ENCODE data around the gene ROR1. TPM values are rescaled to one million over a fixed set of nuclear protein-coding genes. Genes with fewer than 3 reads are reported as not detected.

ROR1 gene
- total and polyA plus RNA-seq, 2 of the 13 experiments (the other 11 are each of a cell fraction or from before 2014, with no cell fraction given) = 0.58 to 2.3 TPM

GRCh38 chr1:63746129-63746864 lies 27.5 kb upstream of the ROR1 start:
- POLR2A ChIA-PET = no interaction called here
- no peak for FAIRE-seq
- no peaks in the 10 kb centered on the region; a peak in 2 of 5 replicates for H3K27me3 ChIP-seq (ENCODE audit: control insufficient read depth in 1 of 2, insufficient read depth in 2 of 2, low read length in 2 of 2)
- H3K4me3 ChIP-seq (replicated peaks in 1 of 3; ENCODE audit: insufficient read depth in 1 of 3, low read depth in 2 of 3, low read length in 3 of 3) = peak overlapping the region in 1 of 3 experiments; percentile 44; a peak in 2 of 6 replicates
- H3K9ac ChIP-seq (ENCODE audit: insufficient read depth, low read depth, low read length) = peak overlapping the region; percentile 37; the same call in 1 of the 2 replicates
- BruUV-seq (replicated peaks) = no TSS peak
- WGBS (ENCODE audit: low lambda C conversion rate) = 5% methylated on average over 10 of the region's 12 CpGs
- in situ Hi-C loops (cut with HindIII; ENCODE audit: extremely low pct_ligation_motif_present, low pct_unique_long_range_greater_than_20kb) = no loop called here
- ATAC-seq = peak; percentile 88
- no peaks in the 10 kb centered on the region for H3K36me3 ChIP-seq (replicated peaks in 1 of 2; ENCODE audit: control insufficient read depth in 1 of 2, insufficient read depth in 2 of 2, low read length in 2 of 2)
- no peaks in the 10 kb centered on the region for H3K9me3 ChIP-seq (ENCODE audit: low read length)
- TF ChIP-seq JARID2 (CRISPR knock-in tag; IDR thresholded peaks at IDR 0.05; ENCODE audit: insufficient replicate concordance) (no peak), BRCA1 (CRISPR knock-in tag; IDR thresholded peaks at IDR 0.05) (no peak), ATF4 (CRISPR knock-in tag; IDR thresholded peaks at IDR 0.05) (peak in 1 of 2 experiments; percentile 65; a peak in 1 of 4 replicates), CEBPG (CRISPR knock-in tag; IDR thresholded peaks at IDR 0.05) (peak; percentile 40)
- peak overlapping the region; percentile 71 for H3K4me2 ChIP-seq (ENCODE audit: low read depth, low read length)
- H2AFZ ChIP-seq (ENCODE audit: low read length) = no peak overlapping the region
- H4K20me1 ChIP-seq (ENCODE audit: insufficient read depth, low read length) = no peaks in the 10 kb centered on the region
- no peaks in the 10 kb centered on the region for H3K79me2 ChIP-seq (ENCODE audit: insufficient read depth, low read length)
- CTCF ChIA-PET (ENCODE audit: low intra/inter-chr PET ratio, low total read pairs) = no interaction called here
- peaks cover 9% of the 10 kb centered on the region; the same call in 1 of the 2 replicates for H3K4me1 ChIP-seq (ENCODE audit: insufficient read depth, low read length)
- intact Hi-C loops (cut with micrococcal nuclease; ENCODE audit: unreplicated experiment) = no loop called here
- no peak overlapping the region for H3K27ac ChIP-seq (ENCODE audit: extremely low read length, insufficient read depth, low read length)
- no peak for DNase-seq (ENCODE audit: low spot score)

GRCh38 chr1:63747445-63747844 lies 26.4 kb upstream of the ROR1 start:
- Histone ChIP-seq H3K27ac (ENCODE audit: extremely low read length, insufficient read depth, low read length) (no peak overlapping the region), H3K79me2 (ENCODE audit: insufficient read depth, low read length) (no peaks in the 10 kb centered on the region), H3K4me1 (ENCODE audit: insufficient read depth, low read length) (peaks cover 9% of the 10 kb centered on the region; the same call in 1 of the 2 replicates), H4K20me1 (ENCODE audit: insufficient read depth, low read length) (no peaks in the 10 kb centered on the region), H2AFZ (ENCODE audit: low read length) (no peak overlapping the region), H3K4me2 (ENCODE audit: low read depth, low read length) (no peak overlapping the region), H3K36me3 (replicated peaks in 1 of 2; ENCODE audit: control insufficient read depth in 1 of 2, insufficient read depth in 2 of 2, low read length in 2 of 2) (no peaks in the 10 kb centered on the region), H3K9ac (ENCODE audit: insufficient read depth, low read depth, low read length) (no peak overlapping the region), H3K27me3 (ENCODE audit: control insufficient read depth in 1 of 2, insufficient read depth in 2 of 2, low read length in 2 of 2) (no peaks in the 10 kb centered on the region; a peak in 2 of 5 replicates), H3K9me3 (ENCODE audit: low read length) (no peaks in the 10 kb centered on the region), H3K4me3 (replicated peaks in 1 of 3; ENCODE audit: insufficient read depth in 1 of 3, low read depth in 2 of 3, low read length in 3 of 3) (no peak overlapping the region)
- 83% methylated on average over 6 of the region's 6 CpGs for WGBS (ENCODE audit: low lambda C conversion rate)
- FAIRE-seq = no peak
- no peak for DNase-seq (ENCODE audit: low spot score)
- in situ Hi-C loops (cut with HindIII; ENCODE audit: extremely low pct_ligation_motif_present, low pct_unique_long_range_greater_than_20kb) = no loop called here
- no peak for ATAC-seq
- ChIA-PET CTCF (ENCODE audit: low intra/inter-chr PET ratio, low total read pairs) (no interaction called here), POLR2A (no interaction called here)
- BruUV-seq (replicated peaks) = no TSS peak
- intact Hi-C loops (cut with micrococcal nuclease; ENCODE audit: unreplicated experiment) = no loop called here
- TF ChIP-seq, protein P1, sequence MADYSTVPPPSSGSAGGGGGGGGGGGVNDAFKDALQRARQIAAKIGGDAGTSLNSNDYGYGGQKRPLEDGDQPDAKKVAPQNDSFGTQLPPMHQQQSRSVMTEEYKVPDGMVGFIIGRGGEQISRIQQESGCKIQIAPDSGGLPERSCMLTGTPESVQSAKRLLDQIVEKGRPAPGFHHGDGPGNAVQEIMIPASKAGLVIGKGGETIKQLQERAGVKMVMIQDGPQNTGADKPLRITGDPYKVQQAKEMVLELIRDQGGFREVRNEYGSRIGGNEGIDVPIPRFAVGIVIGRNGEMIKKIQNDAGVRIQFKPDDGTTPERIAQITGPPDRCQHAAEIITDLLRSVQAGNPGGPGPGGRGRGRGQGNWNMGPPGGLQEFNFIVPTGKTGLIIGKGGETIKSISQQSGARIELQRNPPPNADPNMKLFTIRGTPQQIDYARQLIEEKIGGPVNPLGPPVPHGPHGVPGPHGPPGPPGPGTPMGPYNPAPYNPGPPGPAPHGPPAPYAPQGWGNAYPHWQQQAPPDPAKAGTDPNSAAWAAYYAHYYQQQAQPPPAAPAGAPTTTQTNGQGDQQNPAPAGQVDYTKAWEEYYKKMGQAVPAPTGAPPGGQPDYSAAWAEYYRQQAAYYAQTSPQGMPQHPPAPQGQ (CRISPR knock-in tag; IDR thresholded peaks at IDR 0.05; ENCODE audit: borderline replicate concordance) = no peak
- no peak for TF ChIP-seq FOXK1 (CRISPR knock-in tag; IDR thresholded peaks at IDR 0.05; ENCODE audit: borderline replicate concordance, low read depth)

Measured in HepG2 (cell line).